MM.1S (cell line): Measurements from ENCODE around the gene DDC.

Experiments
- DNase-seq: peaks from one replicate; pipeline ENCODE4 v3.0.0-alpha.2; 2015
- H2AFZ ChIP-seq: fragments of 300-600 bp; sonication (generic); 2 replicates; pipeline ENCODE4 v1.6.0; 2016; ENCODE audit warnings: antibody characterized with exemption, low read length
- H3F3A ChIP-seq: fragments of 300-600 bp; sonication (generic); 2 replicates; pipeline ENCODE4 v1.6.1; 2016; ENCODE audit warnings: mild to moderate bottlenecking, antibody characterized with exemption, low read length, moderate library complexity, mixed read lengths; ENCODE audit not compliant: insufficient read depth
- H3K27ac ChIP-seq: fragments of 300-600 bp; sonication (generic); 2 replicates; pipeline ENCODE4 v1.5.1; 2016; ENCODE audit warnings: mild to moderate bottlenecking, low read length
- H3K27me3 ChIP-seq: fragments of 300-600 bp; sonication (generic); replicated peaks from 2 replicates; pipeline ENCODE4 v1.6.0; 2016; ENCODE audit warnings: low read length; ENCODE audit not compliant: insufficient read depth
- H3K36me3 ChIP-seq: fragments of 300-600 bp; sonication (generic); replicated peaks from 2 replicates; pipeline ENCODE4 v1.6.1; 2016; ENCODE audit warnings: mild to moderate bottlenecking, low read length, mixed read lengths; ENCODE audit not compliant: insufficient read depth
- H3K4me1 ChIP-seq: fragments of 300-600 bp; sonication (generic); 2 replicates; pipeline ENCODE4 v1.6.1; 2016; ENCODE audit warnings: low read length, mixed read lengths
- H3K4me2 ChIP-seq: fragments of 300-600 bp; sonication (generic); 2 replicates; pipeline ENCODE4 v1.6.0; 2016; ENCODE audit warnings: low read depth, low read length
- H3K4me3 ChIP-seq: fragments of 300-600 bp; sonication (generic); 2 replicates; pipeline ENCODE4 v1.5.1; 2016; ENCODE audit warnings: low read length, mixed read lengths
- H3K79me2 ChIP-seq: fragments of 300-600 bp; sonication (generic); 2 replicates; pipeline ENCODE4 v1.6.1; 2016; ENCODE audit warnings: mixed run types, low read length, mixed read lengths
- H3K9ac ChIP-seq: fragments of 300-600 bp; sonication (generic); 2 replicates; pipeline ENCODE4 v1.6.1; 2016; ENCODE audit warnings: low read length, mixed read lengths
- H3K9me2 ChIP-seq: fragments of 300-600 bp; sonication (generic); replicated peaks from 2 replicates; pipeline ENCODE4 v1.6.1; 2016; ENCODE audit warnings: mild to moderate bottlenecking, low read length, mixed read lengths; ENCODE audit not compliant: insufficient read depth
- H3K9me3 ChIP-seq: fragments of 300-600 bp; sonication (generic); replicated peaks from 2 replicates; pipeline ENCODE4 v1.6.1; 2016; ENCODE audit warnings: mild to moderate bottlenecking, low read length, mixed read lengths; ENCODE audit not compliant: insufficient read depth
- H4K20me1 ChIP-seq: fragments of 300-600 bp; sonication (generic); 2 replicates; pipeline ENCODE4 v1.6.1; 2016; ENCODE audit warnings: mild to moderate bottlenecking, low read length, moderate library complexity, mixed read lengths; ENCODE audit not compliant: insufficient read depth
- CTCF ChIP-seq: fragments of 300-600 bp; sonication (generic); IDR thresholded peaks from 2 replicates; pipeline ENCODE4 v1.5.1; 2016; ENCODE audit warnings: antibody characterized with exemption, low read length, mixed read lengths
- EZH2 ChIP-seq: fragments of 300-600 bp; sonication (generic); optimal IDR thresholded peaks from 2 replicates; pipeline ENCODE3; 2017; ENCODE audit warnings: low read depth, mild to moderate bottlenecking, antibody characterized with exemption, low read length, mixed read lengths
- EZH2phosphoT487 ChIP-seq: fragments of 300-600 bp; sonication (generic); IDR thresholded peaks from 2 replicates; pipeline ENCODE4 v1.6.1; 2018; ENCODE audit warnings: antibody characterized with exemption, low read length

The DDC gene

GRCh38 chr7:50409856-50410745 is 155.1 kb downstream of the DDC start:
- Histone ChIP-seq H4K20me1 (no peaks in the 10 kb centered on the region), H3K9me3 (no peaks in the 10 kb centered on the region), H3K27ac (no peak overlapping the region), H3K79me2 (no peaks in the 10 kb centered on the region), H3K4me1 (no peaks in the 10 kb centered on the region), H3F3A (no peaks in the 10 kb centered on the region; the same call in 1 of the 2 replicates), H3K9ac (no peak overlapping the region), H3K9me2 (no peaks in the 10 kb centered on the region), H3K4me2 (no peak overlapping the region), H2AFZ (no peak overlapping the region), H3K4me3 (no peak overlapping the region), H3K36me3 (no peaks in the 10 kb centered on the region), H3K27me3 (no peaks in the 10 kb centered on the region)
- no peak for DNase-seq
- no peak for TF ChIP-seq EZH2phosphoT487
- no peak for TF ChIP-seq EZH2
- TF ChIP-seq CTCF: no peak
